Activated naive CD4-positive, alpha-beta T cell treated with anti-CD3 and anti-CD28 coated beads, Interleukin-2, amount 10 ng/mL, durations not matched to agents 7 days and 5 days (primary cell): ENCODE data around the gene ARHGEF10L.

Experiments used
- CTCF ChIA-PET: fragments of 350-600 bp; sonication (Branson Sonifier 250); formaldehyde crosslinking; loops from one replicate; lab custom pipeline; 2021; ENCODE audit warnings: antibody characterized with exemption; lab: Charles Lee
- DNase-seq: peaks from one replicate; pipeline ENCODE4 v3.0.0-alpha.2; 2020
- H3K27ac Mint-ChIP-seq: one replicate; pipeline ENCODE4 v1.8.0; 2021; ENCODE audit warnings: mild to moderate bottlenecking, moderate library complexity, mixed read lengths
- H3K27me3 Mint-ChIP-seq: one replicate; pipeline ENCODE4 v1.8.0; 2021; ENCODE audit warnings: mild to moderate bottlenecking, mixed read lengths
- H3K36me3 Mint-ChIP-seq: one replicate; pipeline ENCODE4 v1.8.0; 2021; ENCODE audit warnings: mixed read lengths
- H3K4me1 Mint-ChIP-seq: one replicate; pipeline ENCODE4 v1.8.0; 2021; ENCODE audit warnings: mixed read lengths
- H3K4me3 Mint-ChIP-seq: one replicate; pipeline ENCODE4 v1.8.0; 2021; ENCODE audit warnings: mild to moderate bottlenecking, moderate library complexity, mixed read lengths
- H3K9me3 Mint-ChIP-seq: one replicate; pipeline ENCODE4 v1.8.0; 2021; ENCODE audit warnings: mixed read lengths

ARHGEF10L gene

GRCh38 chr1:17531682-17532487 is 7.6 kb upstream of the ARHGEF10L start:
- Mint-ChIP-seq H3K27me3 (peaks cover 30% of the 10 kb centered on the region), H3K4me3 (no peak overlapping the region), H3K4me1 (no peaks in the 10 kb centered on the region), H3K9me3 (no peaks in the 10 kb centered on the region), H3K36me3 (no peaks in the 10 kb centered on the region), H3K27ac (no peak overlapping the region)
- no peak for DNase-seq
- CTCF ChIA-PET: no interaction called here

- Mint-ChIP-seq H3K4me3 (no peak overlapping the region), H3K27me3 (peaks cover 32% of the 10 kb centered on the region), H3K9me3 (no peaks in the 10 kb centered on the region), H3K36me3 (no peaks in the 10 kb centered on the region), H3K27ac (no peak overlapping the region), H3K4me1 (no peaks in the 10 kb centered on the region)
- CTCF ChIA-PET: no interaction called here
- DNase-seq: no peak
Measured at GRCh38 chr1:17533201-17533600, 6.3 kb upstream of the ARHGEF10L start.

DNA sequence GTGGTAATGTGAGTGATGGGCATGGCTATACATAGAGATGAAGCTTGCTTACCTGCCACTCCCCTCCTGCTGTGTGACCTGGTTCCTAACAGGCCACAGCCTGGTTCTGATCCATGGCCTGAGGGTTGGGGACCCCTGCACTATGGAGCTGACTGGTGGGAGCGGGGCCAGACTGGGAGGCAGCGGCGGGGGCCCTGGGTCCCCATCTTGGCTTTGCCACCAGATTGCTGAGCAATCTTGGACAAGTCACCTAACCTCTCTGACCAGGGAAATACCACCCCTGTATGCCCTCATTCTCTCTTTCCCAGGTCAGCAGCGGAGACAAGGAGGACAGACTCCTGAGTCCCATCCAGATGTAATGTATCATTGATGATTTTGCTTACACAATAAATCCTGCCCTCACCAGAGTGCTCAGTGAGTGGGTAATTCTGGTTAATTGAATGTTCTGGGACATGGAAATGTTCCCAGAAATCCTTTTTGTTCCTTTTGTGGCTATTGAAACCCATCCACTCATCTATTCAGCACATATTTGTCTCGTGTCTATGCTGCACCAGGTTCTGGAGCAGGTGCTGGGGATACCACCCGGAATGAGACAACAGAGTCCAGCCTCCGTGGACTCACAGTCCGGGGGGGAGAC is 4.1 kb upstream of the ARHGEF10L start:
- H3K36me3 Mint-ChIP-seq: no peaks in the 10 kb centered on the region
- peaks cover 3% of the 10 kb centered on the region for H3K4me1 Mint-ChIP-seq
- CTCF ChIA-PET: interaction anchor here (0.6 kb wide), 2 partner anchors 87 to 354 kb away, joined by 3 read pairs; no protein-coding TSS in a partner anchor
- H3K27me3 Mint-ChIP-seq: peaks cover 45% of the 10 kb centered on the region
- H3K4me3 Mint-ChIP-seq: no peak overlapping the region
- H3K27ac Mint-ChIP-seq: no peak overlapping the region
- no peak for DNase-seq
- H3K9me3 Mint-ChIP-seq: no peaks in the 10 kb centered on the region

GRCh38 chr1:17538010-17538409 is 1.5 kb upstream of the ARHGEF10L start:
- Mint-ChIP-seq H3K9me3 (no peaks in the 10 kb centered on the region), H3K27me3 (peaks cover 68% of the 10 kb centered on the region), H3K4me1 (peaks cover 5% of the 10 kb centered on the region), H3K27ac (no peak overlapping the region), H3K4me3 (no peak overlapping the region), H3K36me3 (no peaks in the 10 kb centered on the region)
- CTCF ChIA-PET: interaction anchor here (1.1 kb wide), 1 partner anchor 35 kb away, joined by 3 read pairs; no protein-coding TSS in a partner anchor
- DNase-seq: no peak

DNA sequence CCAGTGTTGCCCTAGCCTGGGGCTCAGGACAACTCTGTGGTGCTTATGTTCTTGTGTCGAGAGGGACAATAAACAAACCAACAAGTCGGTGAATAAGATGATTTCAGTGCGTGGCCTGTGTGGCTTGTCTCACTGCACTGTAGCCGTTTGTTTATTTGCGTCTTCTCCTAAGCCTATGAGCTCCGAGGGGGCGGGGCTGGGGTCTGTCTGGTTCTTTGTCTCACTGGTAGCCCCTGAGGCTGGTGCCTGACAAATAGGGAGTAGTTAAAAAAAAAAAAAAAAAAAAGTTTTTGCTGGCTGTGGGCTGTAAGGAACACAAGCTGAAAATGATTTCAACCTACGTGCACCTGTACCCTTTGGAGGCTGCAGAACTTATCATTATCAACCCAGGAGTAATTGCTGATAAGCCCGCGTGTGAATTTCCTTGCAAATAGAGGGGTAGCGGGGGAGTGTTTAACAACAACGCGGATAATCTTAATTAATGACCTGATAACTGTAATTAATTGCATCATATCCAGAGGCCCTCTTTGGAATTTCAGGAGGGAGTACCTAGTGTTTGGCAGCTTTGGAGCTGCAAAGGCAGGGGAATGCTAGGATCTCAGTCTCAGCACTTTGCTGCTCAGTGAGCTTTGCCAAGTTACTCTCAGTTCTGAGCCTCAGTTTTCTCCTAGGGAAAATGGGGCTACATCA is 925 bp upstream of the ARHGEF10L start:
- Mint-ChIP-seq H3K36me3 (no peaks in the 10 kb centered on the region), H3K27me3 (peaks cover 70% of the 10 kb centered on the region), H3K4me3 (no peak overlapping the region), H3K4me1 (peaks cover 5% of the 10 kb centered on the region), H3K27ac (no peak overlapping the region), H3K9me3 (no peaks in the 10 kb centered on the region)
- no peak for DNase-seq
- CTCF ChIA-PET: no interaction called here

DNA sequence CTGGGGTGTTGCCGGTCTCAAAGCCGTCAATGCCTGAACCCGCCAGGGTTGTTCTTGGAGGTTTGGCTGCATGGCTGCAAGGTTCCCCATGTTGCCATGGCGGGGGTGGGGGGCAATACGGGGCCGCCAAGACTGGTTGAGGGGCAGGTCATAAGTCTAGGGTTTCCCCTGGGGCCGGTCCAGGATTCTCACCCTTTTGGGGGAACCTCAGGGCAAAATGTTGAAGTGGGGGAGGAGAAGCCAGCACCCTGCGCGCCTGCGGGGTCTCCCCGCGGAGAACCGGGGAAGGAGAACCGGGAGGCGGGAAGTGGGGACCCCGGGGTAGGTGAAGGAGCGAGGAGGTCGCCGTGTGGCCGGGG is 401 bp upstream of the ARHGEF10L start:
- Mint-ChIP-seq H3K4me3 (peak overlapping the region; percentile 26), H3K27me3 (peaks cover 70% of the 10 kb centered on the region), H3K9me3 (no peaks in the 10 kb centered on the region), H3K27ac (peak overlapping the region; percentile 19), H3K36me3 (no peaks in the 10 kb centered on the region), H3K4me1 (peaks cover 5% of the 10 kb centered on the region)
- CTCF ChIA-PET: no interaction called here
- DNase-seq: no peak

DNA sequence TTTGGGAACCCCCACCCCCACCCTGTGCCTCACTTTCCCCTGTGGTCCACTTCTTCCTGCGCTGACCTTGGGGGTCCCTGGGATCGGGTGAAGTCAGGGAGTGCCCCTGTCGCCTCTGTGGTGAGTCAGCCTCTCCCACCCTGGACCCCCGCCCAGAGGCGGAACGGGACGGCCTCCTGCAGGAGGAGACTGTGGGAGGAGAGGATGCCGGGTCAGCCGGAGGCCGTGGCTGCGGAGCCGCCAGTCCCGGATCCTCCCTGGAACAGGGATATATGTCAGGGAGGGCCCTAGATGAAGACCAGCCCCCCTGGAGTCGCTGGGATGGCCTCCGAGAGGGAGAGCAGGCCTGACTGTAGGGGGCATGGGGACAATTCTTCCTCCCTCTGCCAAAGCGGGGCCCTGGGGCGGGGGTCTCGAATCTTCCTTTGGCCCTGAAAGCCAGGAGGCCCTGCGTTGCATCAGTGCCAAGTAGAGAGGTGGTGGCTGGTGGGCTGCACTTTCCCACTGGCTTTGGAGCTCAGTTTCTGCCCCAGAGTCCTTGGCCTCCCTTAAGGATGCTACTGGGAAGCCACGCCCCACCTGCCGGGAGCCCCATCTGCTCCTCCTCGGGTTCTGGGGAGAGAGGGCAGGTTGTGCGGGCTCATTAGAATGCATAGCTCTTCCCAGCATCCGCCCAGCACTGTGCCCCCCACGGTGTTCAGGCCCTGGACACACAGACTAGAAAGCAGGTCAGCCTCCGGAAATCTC is 930 bp downstream of the ARHGEF10L start:
- no peak for DNase-seq
- H3K27me3 Mint-ChIP-seq: peaks cover 74% of the 10 kb centered on the region
- peaks cover 5% of the 10 kb centered on the region for H3K4me1 Mint-ChIP-seq
- H3K36me3 Mint-ChIP-seq: no peaks in the 10 kb centered on the region
- no peak overlapping the region for H3K27ac Mint-ChIP-seq
- CTCF ChIA-PET: interaction anchor here (1.1 kb wide), 1 partner anchor 66 kb away, joined by 4 read pairs; no protein-coding TSS in a partner anchor
- H3K9me3 Mint-ChIP-seq: no peaks in the 10 kb centered on the region
- H3K4me3 Mint-ChIP-seq: no peak overlapping the region

DNA sequence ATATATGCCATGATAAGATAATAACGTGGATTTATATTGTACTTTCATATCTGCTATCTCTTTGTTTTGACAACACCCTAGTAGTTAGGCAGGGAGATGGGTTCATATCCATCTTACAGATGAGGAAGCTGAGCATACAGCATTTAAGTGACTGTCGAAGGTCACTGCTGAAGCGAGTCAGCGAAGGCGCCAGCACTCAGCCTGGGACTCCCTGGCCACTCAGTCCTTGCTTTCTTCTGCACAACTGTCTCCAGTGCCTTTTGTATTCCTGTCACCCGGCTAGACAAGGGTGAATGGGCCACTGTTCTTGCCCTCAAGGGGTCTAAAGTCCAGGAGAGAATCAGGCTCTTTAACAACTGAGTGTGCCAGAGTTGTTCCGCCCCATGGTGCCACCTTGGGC is 3.1 kb downstream of the ARHGEF10L start:
- H3K36me3 Mint-ChIP-seq: no peaks in the 10 kb centered on the region
- no peak overlapping the region for H3K4me3 Mint-ChIP-seq
- H3K27me3 Mint-ChIP-seq: peaks cover 62% of the 10 kb centered on the region
- no peak for DNase-seq
- no peak overlapping the region for H3K27ac Mint-ChIP-seq
- H3K4me1 Mint-ChIP-seq: peaks cover 5% of the 10 kb centered on the region
- CTCF ChIA-PET: no interaction called here
- H3K9me3 Mint-ChIP-seq: no peaks in the 10 kb centered on the region

GRCh38 chr1:17544776-17545350 is 5.4 kb downstream of the ARHGEF10L start:
- no peaks in the 10 kb centered on the region for H3K36me3 Mint-ChIP-seq
- DNase-seq: no peak
- H3K4me3 Mint-ChIP-seq: no peak overlapping the region
- peaks cover 45% of the 10 kb centered on the region for H3K27me3 Mint-ChIP-seq
- CTCF ChIA-PET: no interaction called here
- no peak overlapping the region for H3K27ac Mint-ChIP-seq
- no peaks in the 10 kb centered on the region for H3K9me3 Mint-ChIP-seq
- H3K4me1 Mint-ChIP-seq: peaks cover 3% of the 10 kb centered on the region

DNA sequence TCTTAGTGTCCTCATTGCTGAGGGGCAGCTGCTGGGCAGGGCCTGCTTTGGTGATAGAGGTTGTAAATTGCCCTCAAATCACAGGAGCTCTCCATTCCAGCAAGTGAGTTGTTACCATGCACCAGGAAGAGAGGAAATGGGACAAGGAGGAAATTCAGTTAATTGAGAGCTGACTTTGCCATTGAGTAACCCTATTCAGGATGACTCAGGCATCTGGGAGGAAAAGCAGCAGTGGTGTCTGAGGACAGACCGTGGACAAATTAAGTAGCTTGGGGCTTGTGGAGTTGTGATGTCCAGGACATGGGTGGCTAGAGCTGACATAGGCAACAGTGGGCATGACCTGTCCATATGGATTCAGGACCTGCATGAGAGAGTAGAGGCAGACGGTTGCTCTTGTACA is 5.9 kb downstream of the ARHGEF10L start:
- Mint-ChIP-seq H3K9me3 (no peaks in the 10 kb centered on the region), H3K27me3 (peaks cover 45% of the 10 kb centered on the region), H3K4me3 (no peak overlapping the region), H3K27ac (no peak overlapping the region), H3K36me3 (no peaks in the 10 kb centered on the region), H3K4me1 (peaks cover 3% of the 10 kb centered on the region)
- DNase-seq: no peak
- CTCF ChIA-PET: no interaction called here

DNA sequence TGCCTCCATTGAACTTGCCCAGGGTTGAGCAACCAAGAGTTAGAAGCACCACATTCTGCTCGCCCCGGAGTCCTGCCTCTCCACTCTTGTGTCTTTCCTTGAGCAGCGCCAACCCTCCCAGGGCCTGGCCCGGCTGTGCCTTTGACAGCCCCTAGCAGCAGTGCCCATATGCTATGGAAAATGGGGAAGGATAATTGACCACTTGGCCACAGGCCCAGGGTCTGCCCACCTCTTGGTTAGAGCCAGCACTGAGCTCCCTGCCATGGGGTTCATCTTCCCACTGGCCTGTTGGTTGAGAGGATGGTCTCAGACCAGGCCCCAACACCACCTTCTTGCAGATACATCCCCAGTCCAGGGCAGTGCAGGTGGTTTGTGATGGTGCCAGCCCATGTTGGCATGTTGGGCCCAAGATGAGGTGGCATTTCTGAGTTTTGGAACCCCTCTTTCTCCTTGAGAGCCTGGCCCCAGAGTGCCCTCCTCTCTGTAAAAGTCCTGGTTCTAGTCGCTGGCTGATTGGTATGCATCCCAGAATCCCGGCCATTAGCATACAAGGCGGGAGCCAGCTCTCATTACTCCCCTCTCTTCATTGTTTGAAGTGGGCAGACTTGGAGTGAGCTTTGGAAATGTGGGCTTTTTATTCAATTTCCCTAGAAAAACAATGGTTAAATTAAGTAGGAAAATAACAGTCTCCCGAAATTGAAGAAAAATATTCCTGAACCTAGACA is 7.6 kb downstream of the ARHGEF10L start:
- H3K9me3 Mint-ChIP-seq: no peaks in the 10 kb centered on the region
- no peak overlapping the region for H3K4me3 Mint-ChIP-seq
- no peak overlapping the region for H3K27ac Mint-ChIP-seq
- H3K4me1 Mint-ChIP-seq: no peaks in the 10 kb centered on the region
- peaks cover 44% of the 10 kb centered on the region for H3K27me3 Mint-ChIP-seq
- DNase-seq: no peak
- no peaks in the 10 kb centered on the region for H3K36me3 Mint-ChIP-seq
- CTCF ChIA-PET: no interaction called here

GRCh38 chr1:17549384-17549783 is 9.9 kb downstream of the ARHGEF10L start:
- Mint-ChIP-seq H3K4me3 (no peak overlapping the region), H3K9me3 (no peaks in the 10 kb centered on the region), H3K4me1 (no peaks in the 10 kb centered on the region), H3K27ac (no peak overlapping the region), H3K27me3 (peaks cover 47% of the 10 kb centered on the region), H3K36me3 (no peaks in the 10 kb centered on the region)
- no peak for DNase-seq
- CTCF ChIA-PET: no interaction called here

DNA sequence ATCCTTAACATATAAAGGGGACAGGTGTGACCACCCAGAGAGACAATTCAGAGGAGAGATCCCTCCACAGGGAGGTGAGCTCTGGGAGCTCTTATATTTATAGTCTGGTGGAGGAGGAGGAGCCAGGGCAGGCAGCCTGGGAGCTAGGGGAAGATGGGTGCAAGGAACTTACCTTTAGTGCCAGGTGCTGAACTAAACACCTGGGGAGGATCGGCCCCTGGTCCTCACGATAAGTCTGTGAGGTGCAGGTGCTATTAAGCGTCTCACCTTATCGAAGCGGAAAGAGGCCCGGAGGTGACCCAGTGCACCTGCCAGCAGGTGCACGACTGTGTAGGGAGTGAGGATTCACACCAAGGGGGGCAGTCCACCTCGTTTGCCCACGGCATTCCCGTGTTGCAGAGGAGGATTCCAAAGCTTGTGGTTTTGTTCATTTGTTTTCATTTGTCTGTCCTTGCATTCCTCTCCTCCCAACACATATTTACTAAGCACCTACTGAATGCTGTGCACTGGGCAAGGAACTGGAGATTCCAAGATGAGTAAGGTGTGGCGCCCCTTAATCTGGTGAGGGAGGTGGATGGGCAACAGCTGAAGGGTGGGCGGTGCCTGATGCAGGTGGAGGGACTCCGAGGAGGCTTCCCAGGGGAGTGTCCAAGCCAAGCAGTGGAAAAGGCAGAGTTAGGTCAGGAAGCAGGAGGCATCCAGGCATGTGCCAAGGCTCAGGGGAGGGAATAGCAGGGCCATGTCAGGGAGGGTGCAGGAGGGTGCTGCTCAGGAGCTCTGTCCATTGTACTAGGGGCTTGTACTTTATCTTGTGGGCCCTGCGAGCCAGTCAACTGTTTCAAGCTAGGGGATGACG is 11.5 kb downstream of the ARHGEF10L start:
- H3K27ac Mint-ChIP-seq: no peak overlapping the region
- CTCF ChIA-PET: no interaction called here

More for the DNA sequence above, 11.5 kb downstream of the ARHGEF10L start:
- Mint-ChIP-seq H3K36me3 (no peaks in the 10 kb centered on the region), H3K4me1 (no peaks in the 10 kb centered on the region), H3K27me3 (peaks cover 46% of the 10 kb centered on the region), H3K4me3 (no peak overlapping the region), H3K9me3 (no peaks in the 10 kb centered on the region)
- no peak for DNase-seq
